ENCODE data around the gene GPANK1. TPM values are rescaled to one million over a fixed set of nuclear protein-coding genes. Genes with fewer than 3 reads are reported as not detected.

The GPANK1 gene
- total RNA-seq, 3 donors from 2014 or later = 16.2 to 22.2 (median 20.0) TPM

DNA sequence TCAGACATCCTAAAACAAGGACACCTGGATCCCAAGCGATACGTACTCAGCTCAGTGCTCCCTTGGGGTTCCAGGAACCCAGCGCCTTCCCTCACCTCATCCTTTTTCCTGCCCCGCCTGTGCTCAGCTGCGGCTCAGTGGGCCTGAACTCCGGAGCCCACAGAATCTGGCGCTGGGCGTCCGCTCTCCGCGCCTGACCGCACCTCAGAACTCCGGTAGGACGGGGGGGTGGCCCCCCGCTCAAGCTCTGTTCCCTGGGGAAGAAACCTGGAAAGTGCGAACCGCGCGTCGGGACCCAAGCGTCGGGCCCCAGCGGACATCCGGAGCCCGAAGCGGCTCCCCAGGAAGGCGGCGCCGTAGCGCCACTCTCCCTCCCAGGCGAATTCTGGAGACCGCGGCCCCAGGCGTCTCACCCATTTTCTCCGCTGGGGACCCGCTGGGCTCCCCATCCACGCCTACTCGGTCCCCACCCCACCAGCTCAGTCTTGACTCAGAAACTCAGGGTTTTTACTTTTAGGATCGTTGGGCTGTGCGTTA lies 16.4 kb upstream of the GPANK1 start:
- no peak for DNase-seq (ENCODE audit: low spot score in 2 of 2)
- Histone ChIP-seq H3K4me1 (no peaks in the 10 kb centered on the region), H3K27ac (peak overlapping the region; percentile 73 to 79), H3K36me3 (no peaks in the 10 kb centered on the region), H3K9me3 (no peaks in the 10 kb centered on the region), H3K27me3 (no peaks in the 10 kb centered on the region), H3K4me3 (peak overlapping the region; percentile 45 to 75 (median 58))
- TF ChIP-seq CTCF (IDR thresholded peaks at IDR 0.05) (no peak), POLR2A (IDR thresholded peaks at IDR 0.05) (no peak), POLR2AphosphoS5 (IDR thresholded peaks at IDR 0.05) (no peak)
- intact Hi-C loops (cut with DNase I; ENCODE audit: low total_unique reads) = loop anchor here (5.0 kb wide), 1 partner anchor 156 kb away; no protein-coding TSS in a partner anchor

DNA sequence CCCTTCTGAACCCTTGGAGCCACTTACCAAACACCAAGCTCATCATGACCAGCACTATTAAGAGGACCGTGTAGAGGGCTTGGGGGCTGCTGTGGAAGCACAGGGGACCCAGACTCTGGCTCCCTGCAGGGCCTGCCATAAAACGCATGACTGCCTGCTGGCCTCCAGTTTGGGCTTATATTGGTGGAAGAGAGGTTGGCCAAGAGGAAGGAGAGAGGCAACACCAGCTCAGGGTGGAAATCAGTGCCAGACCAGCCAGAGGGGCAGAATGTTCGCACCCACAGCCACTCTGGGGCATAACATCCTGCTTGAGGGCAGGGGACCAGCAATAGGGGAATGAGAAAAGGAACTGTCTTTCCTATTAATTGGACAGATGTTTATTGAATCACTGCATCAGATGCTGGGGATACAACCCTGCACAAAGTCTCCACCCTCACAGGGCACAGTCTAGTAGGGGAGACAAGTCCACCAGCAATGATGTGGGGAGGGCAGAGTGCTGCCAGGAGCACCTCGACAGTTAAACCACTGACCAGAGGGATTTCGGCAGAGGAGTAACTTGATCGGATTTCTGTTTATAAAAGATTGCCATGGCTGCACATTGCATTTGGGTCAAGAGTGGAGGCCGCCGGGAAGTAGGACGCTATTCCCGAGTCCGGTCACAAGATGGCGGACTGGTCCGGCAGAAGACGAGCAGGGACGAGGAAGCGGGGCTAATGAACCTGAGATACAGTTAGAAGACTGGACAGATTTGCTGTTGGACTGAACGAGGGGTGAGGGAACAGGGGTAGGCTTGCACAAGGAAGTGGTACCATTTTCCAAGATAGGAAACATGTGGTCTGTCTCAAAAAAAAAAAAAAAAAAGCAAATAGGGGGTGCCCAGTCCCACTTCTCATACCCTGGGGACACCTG lies 15.7 kb upstream of the GPANK1 start, which contains the start of gene LY6G5C:
TSS of gene LY6G5C (minus strand) at position 842 of the 909 bp plus-strand sequence. CDS start at position 148, 694 bp downstream.
- Histone ChIP-seq H3K4me3 (peak within 1 kb of the TSS; percentile 45 to 75 (median 58)), H3K27ac (peak within 1 kb of the TSS; percentile 73 to 79), H3K36me3 (no peaks in the 10 kb centered on the region), H3K9me3 (no peaks in the 10 kb centered on the region), H3K4me1 (no peaks in the 10 kb centered on the region), H3K27me3 (no peaks in the 10 kb centered on the region)
- TF ChIP-seq CTCF (IDR thresholded peaks at IDR 0.05) (peak; percentile 47 to 81 (median 76)), POLR2AphosphoS5 (IDR thresholded peaks at IDR 0.05) (peak; percentile 46 to 66 (median 66)), POLR2A (IDR thresholded peaks at IDR 0.05) (no peak)
- DNase-seq (ENCODE audit: low spot score in 2 of 2) = peak; percentile 83 to 87
- intact Hi-C loops (cut with DNase I; ENCODE audit: low total_unique reads) = loop anchor here (5.0 kb wide), 1 partner anchor 157 kb away; no protein-coding TSS in a partner anchor

- intact Hi-C loops (cut with DNase I; ENCODE audit: low total_unique reads) = no loop called here
- no peak for DNase-seq (ENCODE audit: low spot score in 2 of 2)
- TF ChIP-seq POLR2AphosphoS5 (IDR thresholded peaks at IDR 0.05) (no peak), POLR2A (IDR thresholded peaks at IDR 0.05) (no peak), CTCF (IDR thresholded peaks at IDR 0.05) (no peak)
Observed at GRCh38 chr6:31677955-31678354, 13.2 kb upstream of the GPANK1 start.

DNA sequence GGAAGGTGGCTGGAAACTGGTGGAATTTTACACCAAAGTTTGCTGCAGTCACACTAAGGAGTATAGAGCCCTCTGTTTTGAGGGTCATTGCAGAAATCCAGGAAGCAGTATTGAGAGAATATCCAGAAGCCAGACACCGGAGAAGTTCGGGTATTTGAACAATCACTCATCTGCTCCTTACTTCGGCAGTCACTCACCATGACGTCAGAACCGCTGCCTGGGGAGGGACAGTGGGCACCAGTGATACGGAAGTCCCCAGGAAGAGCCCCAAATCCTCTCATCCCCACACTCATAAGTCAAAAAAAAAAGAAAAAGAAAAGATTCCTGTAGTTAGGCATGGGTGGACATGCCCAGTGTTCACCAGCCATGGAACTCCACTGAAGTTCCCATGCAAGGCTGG lies 12.1 kb upstream of the GPANK1 start:
- Histone ChIP-seq H3K36me3 (no peaks in the 10 kb centered on the region), H3K9me3 (no peaks in the 10 kb centered on the region), H3K27ac (no peak overlapping the region), H3K27me3 (no peaks in the 10 kb centered on the region), H3K4me3 (no peak overlapping the region), H3K4me1 (no peaks in the 10 kb centered on the region)
- no peak for DNase-seq (ENCODE audit: low spot score in 2 of 2)
- intact Hi-C loops (cut with DNase I; ENCODE audit: low total_unique reads) = no loop called here
- TF ChIP-seq CTCF (IDR thresholded peaks at IDR 0.05) = no peak
- no peak for TF ChIP-seq POLR2A (IDR thresholded peaks at IDR 0.05)
- no peak for TF ChIP-seq POLR2AphosphoS5 (IDR thresholded peaks at IDR 0.05)

More at GRCh38 chr6:31677955-31678354, 13.2 kb upstream of the GPANK1 start:
- Histone ChIP-seq H3K4me3 (no peak overlapping the region), H3K27me3 (no peaks in the 10 kb centered on the region), H3K36me3 (no peaks in the 10 kb centered on the region), H3K27ac (no peak overlapping the region), H3K4me1 (no peaks in the 10 kb centered on the region), H3K9me3 (no peaks in the 10 kb centered on the region)

Measured in breast epithelium (tissue), 4 donors.